Activated T-helper 17 cell treated with anti-CD3 and anti-CD28 coated beads, Interleukin-2, amount 50 U/mL, for 72 hours (primary cell): ENCODE results near the gene AKNA. TPM values are rescaled to one million over a fixed set of nuclear protein-coding genes. Genes with fewer than 3 reads are reported as not detected.

Experiments used
- ATAC-seq: fragments of 150-1000 bp; cut with Tn5 transposase; replicated peaks from 2 replicates; pipeline ENCODE4 v1.10.0; 2021; ENCODE audit warnings: mild to moderate bottlenecking, moderate library complexity
- H3K27ac Mint-ChIP-seq: one replicate; pipeline ENCODE4 v1.8.0; 2022; ENCODE audit warnings: mixed read lengths
- H3K27me3 Mint-ChIP-seq: one replicate; pipeline ENCODE4 v1.8.0; 2022; ENCODE audit warnings: mixed read lengths
- H3K36me3 Mint-ChIP-seq: one replicate; pipeline ENCODE4 v1.8.0; 2022; ENCODE audit warnings: low read depth, mild to moderate bottlenecking, mixed read lengths
- H3K4me1 Mint-ChIP-seq: one replicate; pipeline ENCODE4 v1.8.0; 2022; ENCODE audit warnings: mixed read lengths
- H3K4me3 Mint-ChIP-seq: one replicate; pipeline ENCODE4 v1.8.0; 2022; ENCODE audit warnings: mild to moderate bottlenecking, mixed read lengths
- H3K9me3 Mint-ChIP-seq: one replicate; pipeline ENCODE4 v1.8.0; 2022; ENCODE audit warnings: mixed read lengths
- total RNA-seq, 2 donors: library from RNA; stranded (reverse); gene quantifications; one replicate each; pipeline ENCODE4 v1.2.3, GENCODE V29; 2022

Gene AKNA
- total RNA-seq, 2 donors from 2014 or later: 169 to 184 TPM

DNA sequence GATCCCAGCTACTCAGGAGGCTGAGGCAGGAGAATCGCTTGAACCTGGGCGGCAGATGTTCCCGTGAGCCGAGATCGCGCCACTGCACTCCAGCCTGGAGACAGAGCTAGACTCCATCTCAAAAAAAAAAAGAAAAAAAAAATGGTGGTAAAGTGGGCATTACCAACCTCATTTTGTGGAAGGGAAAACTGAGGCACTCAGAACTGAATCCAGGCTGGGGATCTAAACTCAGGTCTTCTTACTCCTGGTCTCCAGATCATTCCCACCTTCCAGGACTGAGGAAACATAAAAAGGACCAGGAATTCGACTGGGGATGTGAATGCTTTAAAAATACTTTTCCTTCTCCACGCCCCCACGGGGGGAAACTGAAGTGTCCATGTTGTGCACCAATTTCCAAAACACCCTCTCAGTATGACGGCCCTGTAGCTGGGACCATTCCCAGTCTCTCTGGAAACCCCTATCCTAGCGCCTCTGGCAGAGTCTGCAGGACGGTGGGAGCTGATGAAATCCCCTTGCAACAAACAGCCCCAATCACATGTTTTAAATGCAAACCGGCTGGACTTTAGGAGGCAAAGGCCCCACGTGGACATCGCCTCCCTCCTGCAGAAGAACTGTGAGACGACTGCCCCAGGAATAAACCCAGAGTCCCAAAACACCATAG, 8.9 kb upstream of the AKNA start:
- Mint-ChIP-seq H3K27me3 (no peaks in the 10 kb centered on the region), H3K4me3 (peak overlapping the region; percentile 89), H3K4me1 (peaks cover 34% of the 10 kb centered on the region), H3K36me3 (peaks cover 56% of the 10 kb centered on the region), H3K9me3 (no peaks in the 10 kb centered on the region), H3K27ac (peak overlapping the region; percentile 85)
- no peak for ATAC-seq

DNA sequence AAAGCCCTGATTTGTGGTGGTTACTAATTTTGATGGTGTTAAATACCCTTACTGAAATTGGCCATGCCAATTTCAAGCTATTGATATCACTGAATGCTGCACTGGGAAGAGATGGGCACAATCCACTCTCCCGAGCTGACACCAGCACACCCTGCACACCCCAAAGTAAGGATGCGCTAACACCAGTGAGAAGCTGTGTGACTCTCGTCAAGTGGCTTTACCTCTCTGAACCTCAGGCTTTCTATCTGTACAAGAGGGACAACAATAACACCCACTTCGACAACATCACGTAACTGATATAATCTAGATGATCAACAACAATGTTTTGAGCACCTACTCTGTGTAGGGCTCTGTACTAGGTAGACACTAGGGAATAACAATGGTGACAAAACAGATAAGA, 8.0 kb upstream of the AKNA start:
- Mint-ChIP-seq H3K36me3 (peaks cover 65% of the 10 kb centered on the region), H3K4me1 (peaks cover 40% of the 10 kb centered on the region), H3K27ac (peak overlapping the region; percentile 30), H3K9me3 (no peaks in the 10 kb centered on the region), H3K4me3 (peak overlapping the region; percentile 89), H3K27me3 (no peaks in the 10 kb centered on the region)
- ATAC-seq: no peak

DNA sequence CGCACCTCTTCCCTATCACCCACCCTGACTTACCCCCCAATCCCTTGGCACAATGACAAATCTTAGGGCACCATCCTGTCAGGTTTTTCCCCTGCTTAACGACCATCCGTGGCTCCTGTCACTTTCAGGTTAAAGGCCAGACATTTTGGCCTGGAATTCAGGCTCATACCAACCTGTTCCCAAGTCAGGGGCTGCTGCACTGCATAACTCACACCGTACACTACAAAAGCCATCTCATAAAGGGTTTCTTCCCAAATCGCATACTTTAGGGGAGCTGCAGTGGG, 7.5 kb upstream of the AKNA start:
- Mint-ChIP-seq H3K36me3 (peaks cover 70% of the 10 kb centered on the region), H3K27me3 (no peaks in the 10 kb centered on the region), H3K9me3 (no peaks in the 10 kb centered on the region), H3K4me3 (peak overlapping the region; percentile 89), H3K27ac (peak overlapping the region; percentile 30), H3K4me1 (peaks cover 45% of the 10 kb centered on the region)
- no peak for ATAC-seq

DNA sequence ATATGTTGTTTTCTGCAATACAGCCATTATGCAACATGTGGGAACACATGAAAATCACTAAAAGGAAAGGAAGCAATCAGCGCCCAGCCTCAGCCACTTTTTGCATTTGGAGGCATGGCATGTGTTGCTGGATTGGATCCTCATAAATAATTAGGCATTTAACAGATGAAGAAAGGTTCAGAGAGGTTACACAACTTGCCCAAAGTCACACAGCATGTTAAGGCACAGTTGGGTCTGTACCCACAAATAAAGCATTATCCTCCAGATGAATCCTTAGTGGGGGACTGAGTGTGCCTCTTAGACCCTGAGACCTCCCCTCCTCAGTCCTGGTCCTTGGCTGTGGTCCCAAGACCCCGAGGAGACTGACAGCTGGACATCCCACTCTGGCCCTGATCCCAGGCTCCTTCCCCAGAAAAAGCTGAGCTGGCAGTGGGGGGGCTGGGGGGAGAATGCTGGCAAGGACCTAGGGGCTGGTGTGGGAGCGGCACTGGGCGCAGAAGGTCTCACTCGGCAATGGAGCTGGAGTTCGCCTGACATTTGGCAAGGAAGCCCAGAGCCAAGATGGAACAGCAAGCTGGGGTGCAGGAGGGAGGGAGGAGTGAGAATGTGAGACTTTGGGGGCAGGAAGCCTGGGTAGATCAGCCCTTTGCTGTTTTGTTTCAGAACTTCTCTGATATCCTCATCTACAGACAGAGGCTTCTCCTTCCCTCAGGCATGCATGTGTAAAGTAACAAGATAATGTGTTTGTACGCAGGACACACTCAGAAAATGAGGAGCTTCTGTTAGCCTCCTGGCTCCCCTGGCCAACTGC, 6.9 kb upstream of the AKNA start:
- peaks cover 76% of the 10 kb centered on the region for H3K36me3 Mint-ChIP-seq

DNA sequence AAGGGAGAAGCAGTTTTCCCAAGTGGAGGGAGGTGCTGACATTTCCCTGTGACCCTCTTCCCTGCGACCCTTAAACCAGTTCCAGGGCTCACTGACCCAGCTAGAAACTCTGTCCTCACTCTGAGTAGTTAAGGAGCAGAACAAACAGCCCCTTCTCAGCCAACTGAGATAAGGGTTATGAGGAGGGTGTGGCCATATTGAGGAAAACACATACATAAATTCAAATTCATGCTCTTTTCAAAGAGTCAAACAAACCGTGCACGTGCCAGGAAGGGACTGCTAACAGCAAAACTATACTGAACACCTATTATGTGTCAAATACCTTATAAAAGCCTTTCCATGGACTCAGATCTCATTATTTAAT, 4.9 kb upstream of the AKNA start:
- Mint-ChIP-seq H3K36me3 (peaks cover 93% of the 10 kb centered on the region), H3K4me3 (peak overlapping the region; percentile 53), H3K9me3 (no peaks in the 10 kb centered on the region), H3K27ac (peak overlapping the region; percentile 66), H3K27me3 (no peaks in the 10 kb centered on the region), H3K4me1 (peaks cover 59% of the 10 kb centered on the region)
- ATAC-seq: no peak

More for the DNA sequence above, 6.9 kb upstream of the AKNA start:
- Mint-ChIP-seq H3K27me3 (no peaks in the 10 kb centered on the region), H3K4me1 (peaks cover 50% of the 10 kb centered on the region), H3K4me3 (peak overlapping the region; percentile 89), H3K27ac (no peak overlapping the region), H3K9me3 (no peaks in the 10 kb centered on the region)
- ATAC-seq: no peak

DNA sequence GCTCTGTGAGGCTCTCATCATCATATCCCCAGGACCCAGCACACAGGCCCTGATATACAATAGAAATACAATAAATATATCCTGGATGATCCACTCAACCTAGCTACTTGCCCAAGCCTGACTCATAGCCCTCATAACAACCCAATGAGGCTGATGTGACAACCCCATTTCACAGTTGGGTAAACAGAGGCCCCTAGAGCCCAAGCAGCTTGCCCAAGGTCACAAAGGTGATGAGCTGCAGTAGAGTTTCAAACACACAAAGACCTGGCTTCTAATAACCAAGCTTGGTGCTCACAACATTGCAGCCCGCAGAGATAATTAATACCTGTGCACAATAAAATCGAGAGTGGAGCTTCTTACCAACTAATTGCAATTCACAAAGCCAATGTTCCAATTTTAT, 3.2 kb upstream of the AKNA start:
- Mint-ChIP-seq H3K36me3 (peaks cover 95% of the 10 kb centered on the region), H3K4me3 (peak overlapping the region; percentile 91), H3K27ac (peak overlapping the region; percentile 98), H3K9me3 (no peaks in the 10 kb centered on the region), H3K27me3 (no peaks in the 10 kb centered on the region), H3K4me1 (peaks cover 51% of the 10 kb centered on the region)
- no peak for ATAC-seq

DNA sequence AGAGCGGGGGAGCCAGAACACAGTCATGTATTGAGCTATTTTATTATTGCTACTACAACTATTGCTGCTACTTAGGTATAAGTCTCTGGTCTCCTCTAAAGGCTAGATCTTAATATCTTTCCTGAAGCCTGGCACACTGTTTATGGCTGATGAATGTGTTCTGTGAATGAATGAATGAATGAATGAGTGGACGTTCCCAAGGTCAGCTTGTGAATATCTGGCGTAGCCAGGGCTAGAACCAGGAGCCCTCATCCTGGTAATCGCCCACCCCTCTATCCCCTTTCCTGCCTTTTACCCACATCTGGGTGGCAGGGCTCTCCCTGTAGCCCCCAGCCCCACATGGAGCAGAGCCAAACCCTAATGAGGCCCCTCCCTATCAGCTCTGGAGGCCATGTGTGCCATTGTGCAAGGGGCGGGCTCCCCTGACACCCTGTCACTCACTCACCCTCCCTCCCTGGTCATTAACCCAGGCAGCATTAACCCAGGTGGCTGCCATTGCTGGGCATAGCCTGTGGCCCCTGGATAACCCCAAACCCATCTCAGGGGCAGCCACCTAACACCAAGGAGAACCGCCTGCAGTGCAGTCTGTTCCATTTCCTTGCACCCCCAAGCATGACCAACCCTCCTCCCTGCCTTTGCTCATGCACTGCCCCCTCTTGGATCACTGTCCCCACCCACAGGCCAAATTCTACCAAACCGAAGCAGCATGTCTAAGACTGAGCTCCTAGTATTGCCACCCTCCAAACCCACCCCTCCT, 2.0 kb upstream of the AKNA start:
- Mint-ChIP-seq H3K4me3 (peak overlapping the region; percentile 91), H3K9me3 (no peaks in the 10 kb centered on the region), H3K27me3 (no peaks in the 10 kb centered on the region), H3K36me3 (peaks cover 95% of the 10 kb centered on the region), H3K27ac (peak overlapping the region; percentile 98), H3K4me1 (peaks cover 44% of the 10 kb centered on the region)
- no peak for ATAC-seq

DNA sequence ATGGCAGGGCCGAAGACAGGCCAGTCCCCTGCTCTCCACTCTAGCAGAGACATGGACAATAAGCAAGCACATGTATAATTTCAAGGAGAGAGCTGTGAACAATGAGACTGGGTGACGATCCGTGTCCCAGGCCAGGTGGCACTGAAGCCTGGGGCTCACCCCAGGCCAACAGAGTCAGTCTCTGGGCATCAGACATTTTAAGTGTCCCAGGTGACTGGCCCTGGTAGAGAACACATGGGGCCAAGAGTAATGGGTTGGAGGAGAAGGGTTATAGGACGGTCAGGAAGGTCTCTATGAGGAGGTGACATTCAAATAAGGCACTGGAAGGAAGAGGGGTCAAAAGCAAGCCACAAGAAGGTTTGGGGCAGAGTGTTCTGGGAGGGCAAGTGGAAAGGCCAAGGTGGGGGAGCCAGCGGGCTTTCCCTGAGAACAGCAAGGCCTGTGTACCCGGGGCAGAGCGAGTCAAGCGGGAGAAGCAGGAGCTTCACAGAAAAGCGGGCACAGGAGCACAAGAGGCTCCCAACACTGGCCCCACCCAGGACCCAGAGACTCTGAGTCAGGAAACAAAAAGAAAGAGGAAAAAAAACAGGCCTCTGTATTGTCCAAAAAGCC, 1.1 kb upstream of the AKNA start:
- Mint-ChIP-seq H3K36me3 (peaks cover 95% of the 10 kb centered on the region), H3K4me1 (peaks cover 41% of the 10 kb centered on the region), H3K27me3 (no peaks in the 10 kb centered on the region), H3K9me3 (no peaks in the 10 kb centered on the region), H3K27ac (peak overlapping the region; percentile 98), H3K4me3 (peak overlapping the region; percentile 91)
- ATAC-seq: no peak

DNA sequence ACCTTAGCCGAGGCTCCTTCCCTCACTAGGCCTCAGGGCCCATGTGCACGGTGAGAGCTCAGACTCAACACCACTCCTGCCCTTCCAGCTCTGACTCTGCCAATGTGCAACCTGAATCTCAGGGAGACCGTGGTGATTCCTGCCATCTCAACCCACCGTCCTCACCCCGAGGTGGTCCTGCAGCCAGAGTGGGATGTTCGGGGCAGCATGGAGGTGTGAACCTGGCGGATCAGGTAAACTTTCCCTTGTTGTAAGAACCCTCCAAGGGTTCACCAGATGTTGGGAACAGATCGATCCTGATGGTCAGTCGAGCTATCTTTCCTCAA, 538 bp upstream of the AKNA start:
- peaks cover 95% of the 10 kb centered on the region for H3K36me3 Mint-ChIP-seq
- no peaks in the 10 kb centered on the region for H3K27me3 Mint-ChIP-seq
- H3K4me1 Mint-ChIP-seq: peaks cover 41% of the 10 kb centered on the region
- H3K9me3 Mint-ChIP-seq: no peaks in the 10 kb centered on the region
- H3K27ac Mint-ChIP-seq: peak overlapping the region; percentile 98
- ATAC-seq: no peak
- H3K4me3 Mint-ChIP-seq: peak overlapping the region; percentile 91

DNA sequence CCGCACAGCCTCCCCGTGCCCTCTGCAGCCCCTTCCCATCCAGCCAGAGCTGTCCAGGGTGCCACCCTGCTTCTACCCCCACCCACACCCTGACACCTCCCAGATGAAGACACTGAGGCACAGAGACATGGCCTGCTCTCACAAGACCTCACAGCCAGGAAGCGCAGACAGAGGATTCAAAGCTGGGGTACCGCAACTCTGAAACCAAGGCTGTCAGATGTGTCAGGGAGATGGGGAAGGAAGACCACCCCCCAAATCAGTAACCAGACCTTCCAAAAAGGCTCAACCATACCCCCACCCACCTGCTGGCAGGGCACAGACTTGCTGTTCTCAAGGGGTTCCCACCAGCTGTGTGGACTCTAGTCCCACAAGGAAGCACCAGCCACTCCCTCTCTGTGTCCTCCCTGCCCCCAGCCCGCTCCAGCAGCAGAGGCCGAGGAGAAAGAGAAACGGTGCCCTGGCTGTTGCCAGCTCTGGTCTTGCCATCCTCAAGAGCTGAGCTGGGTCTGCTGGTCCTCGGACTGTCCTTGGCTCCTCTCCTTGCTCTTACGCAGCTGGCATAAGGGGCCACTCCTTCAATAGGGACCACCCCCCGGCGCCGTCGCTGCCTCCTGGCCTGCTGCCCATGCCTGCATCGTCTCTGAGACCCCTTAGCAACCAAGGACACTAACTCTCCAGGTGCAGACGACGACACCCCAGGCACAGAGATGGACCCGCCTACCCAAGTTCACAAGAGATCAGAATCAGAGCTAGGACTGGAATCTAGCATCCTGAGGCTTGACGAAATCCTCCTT, 699 bp downstream of the AKNA start:
- H3K27ac Mint-ChIP-seq: peak overlapping the region; percentile 98
- peaks cover 100% of the 10 kb centered on the region for H3K36me3 Mint-ChIP-seq
- H3K4me1 Mint-ChIP-seq: peaks cover 42% of the 10 kb centered on the region
- peak overlapping the region; percentile 91 for H3K4me3 Mint-ChIP-seq
- no peaks in the 10 kb centered on the region for H3K9me3 Mint-ChIP-seq
- ATAC-seq: no peak
- H3K27me3 Mint-ChIP-seq: no peaks in the 10 kb centered on the region

DNA sequence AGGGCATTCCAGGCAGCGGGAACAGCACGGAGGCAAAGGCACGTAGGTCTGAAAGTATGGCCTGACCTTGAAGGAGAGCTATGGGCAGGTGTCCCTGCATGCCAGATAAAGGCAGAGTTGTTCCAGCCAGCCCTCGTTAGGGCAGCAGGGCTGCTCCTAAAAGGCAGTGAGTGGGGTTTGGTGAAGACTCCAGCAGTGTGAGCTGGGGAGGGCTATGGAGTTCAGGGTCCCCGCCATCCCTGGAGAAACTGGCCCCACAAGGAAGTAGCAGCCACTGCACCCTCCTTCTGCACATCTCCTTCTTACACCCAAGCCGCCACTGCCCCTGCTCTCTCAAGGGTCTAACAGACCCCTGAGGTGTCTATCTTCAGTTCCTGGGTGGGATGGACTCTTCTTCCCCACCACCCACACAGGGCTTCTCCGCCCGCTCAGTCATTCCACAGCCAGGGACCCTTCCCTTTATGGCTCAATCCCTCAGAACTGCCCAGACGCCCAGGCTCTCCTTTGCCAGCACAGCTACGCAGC, 1.4 kb downstream of the AKNA start:
- Mint-ChIP-seq H3K27ac (peak overlapping the region; percentile 98), H3K9me3 (no peaks in the 10 kb centered on the region), H3K27me3 (no peaks in the 10 kb centered on the region), H3K4me1 (peaks cover 46% of the 10 kb centered on the region), H3K36me3 (peaks cover 100% of the 10 kb centered on the region), H3K4me3 (peak overlapping the region; percentile 91)
- ATAC-seq: no peak

DNA sequence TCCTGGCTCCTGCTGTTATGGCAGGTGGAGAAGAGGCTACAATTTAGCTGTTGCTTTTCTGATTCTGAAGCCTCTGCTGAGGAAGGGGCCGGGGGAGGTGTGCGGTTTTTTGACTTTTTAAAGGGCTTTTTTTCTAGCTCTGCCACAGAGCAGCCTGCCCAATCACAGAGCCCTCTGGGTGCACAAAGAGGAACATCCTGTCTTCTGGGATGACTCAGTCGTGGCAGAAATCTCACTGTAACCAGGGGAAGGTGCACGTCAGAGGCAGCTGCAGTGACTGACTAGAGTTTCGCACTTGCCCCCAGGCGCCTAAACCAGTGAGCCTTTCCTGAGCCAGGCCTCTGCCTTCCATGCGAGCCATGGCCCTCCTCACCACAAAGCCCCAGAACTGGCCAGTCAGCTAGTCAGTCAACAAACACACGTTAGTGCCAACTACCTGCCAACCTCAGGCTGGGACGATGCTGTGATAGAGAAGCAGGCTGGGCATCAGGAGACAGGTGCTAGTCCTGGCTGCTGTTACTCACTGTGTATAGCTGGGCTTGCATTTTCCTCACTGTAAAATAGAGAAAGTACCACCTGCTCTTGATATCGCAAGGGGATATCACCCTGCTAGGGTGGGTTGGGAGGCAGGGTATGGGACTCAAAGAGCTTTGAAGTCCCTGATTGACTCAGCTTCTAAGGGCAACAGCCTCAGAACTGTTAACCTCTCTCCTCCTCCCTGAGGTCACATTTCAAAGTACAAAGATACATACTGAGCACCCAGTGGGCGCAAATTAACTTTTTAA, 2.2 kb downstream of the AKNA start:
- H3K4me1 Mint-ChIP-seq: peaks cover 38% of the 10 kb centered on the region
- H3K36me3 Mint-ChIP-seq: peaks cover 100% of the 10 kb centered on the region
- peak; percentile 82 for ATAC-seq
- H3K27ac Mint-ChIP-seq: peak overlapping the region; percentile 98
- no peaks in the 10 kb centered on the region for H3K27me3 Mint-ChIP-seq
- H3K9me3 Mint-ChIP-seq: no peaks in the 10 kb centered on the region
- H3K4me3 Mint-ChIP-seq: peak overlapping the region; percentile 91

DNA sequence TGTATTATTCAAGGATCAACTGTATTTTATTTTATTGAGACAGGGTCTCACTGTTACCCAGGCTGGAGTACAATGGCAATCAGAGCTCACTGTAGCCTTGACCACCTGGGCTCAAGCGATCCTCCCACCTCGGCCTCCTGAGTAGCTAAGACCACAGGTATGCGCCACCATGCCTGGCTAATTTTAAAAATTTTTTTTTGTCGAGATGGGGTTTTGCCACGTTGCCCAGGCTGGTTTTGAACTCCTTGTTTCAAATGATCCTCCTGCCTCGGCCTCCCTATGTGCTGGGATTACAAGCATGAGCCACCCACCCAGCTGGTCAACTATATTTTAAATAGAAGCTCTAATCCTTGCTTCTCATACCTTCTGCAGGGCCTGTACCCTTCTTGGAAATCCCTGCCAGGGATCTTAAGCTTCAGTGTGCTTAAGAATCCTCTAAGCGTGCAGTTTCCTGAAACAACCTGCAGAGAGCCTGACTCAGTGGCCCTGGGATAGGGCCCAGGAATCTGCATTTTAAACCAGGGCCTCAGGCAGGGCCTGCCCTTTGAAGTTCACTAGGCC, 2.9 kb downstream of the AKNA start:
- Mint-ChIP-seq H3K27me3 (no peaks in the 10 kb centered on the region), H3K9me3 (no peaks in the 10 kb centered on the region), H3K4me3 (peak overlapping the region; percentile 91), H3K4me1 (peaks cover 35% of the 10 kb centered on the region), H3K27ac (peak overlapping the region; percentile 98), H3K36me3 (peaks cover 100% of the 10 kb centered on the region)
- no peak for ATAC-seq
